Ascending aorta (tissue), 2 donors: Measurements from ENCODE around the gene LRCH1. TPM values are rescaled to one million over a fixed set of nuclear protein-coding genes. Genes with fewer than 3 reads are reported as not detected.

Experiments
- DNase-seq, 2 donors: peaks; one replicate each; pipeline ENCODE4 v3.0.0-alpha.2; 2019; ENCODE audit warnings: low spot score in 2 of 2
- H3K27ac ChIP-seq, 2 donors: fragments of 200-600 bp; sonication (generic); one replicate each; pipeline ENCODE4 v1.5.1; 2016 to 2017; ENCODE audit warnings: mild to moderate bottlenecking in 1 of 2
- H3K27me3 ChIP-seq: fragments of 200-600 bp; sonication (generic); one replicate; pipeline ENCODE4 v1.5.1; 2017
- H3K36me3 ChIP-seq, 2 donors: fragments of 200-600 bp; sonication (generic); one replicate each; pipeline ENCODE4 v1.5.1; 2016
- H3K4me1 ChIP-seq, 2 donors: fragments of 200-600 bp; sonication (generic); one replicate each; pipeline ENCODE4 v1.5.1; 2016 to 2017; ENCODE audit warnings: mild to moderate bottlenecking in 1 of 2
- H3K4me3 ChIP-seq, 2 donors: fragments of 200-600 bp; sonication (generic); one replicate each; pipeline ENCODE4 v1.5.1; 2016 to 2017; ENCODE audit warnings: mild to moderate bottlenecking in 1 of 2
- H3K9me3 ChIP-seq, 2 donors: fragments of 200-600 bp; sonication (generic); one replicate each; pipeline ENCODE4 v1.5.1; 2016
- intact Hi-C: fragments of 100-400 bp; cut with DNase I; formaldehyde crosslinking; loops from one replicate; pipeline ENCODE4 v1.15.1; 2023
- total RNA-seq: library from RNA; depleted of rRNA; stranded (reverse); fragments of >200 nt; gene quantifications from one replicate; pipeline ENCODE4 v1.1.0, GENCODE V29; 2016
- TF ChIP-seq, protein P1 (sequence below), 3 experiments: fragments of 200-600 bp in 2 of 3; fragments of 450-650 bp in 1 of 3; sonication (generic) in 2 of 3; IDR thresholded peaks; one replicate each; pipeline ENCODE4 v1.5.1; 2016 to 2019; ENCODE audit warnings: antibody characterized with exemption in 3 of 3, mild to moderate bottlenecking in 1 of 3, moderate library complexity in 1 of 3

LRCH1 gene
- total RNA-seq, 1 donor from 2014 or later: 45.4 TPM

DNA sequence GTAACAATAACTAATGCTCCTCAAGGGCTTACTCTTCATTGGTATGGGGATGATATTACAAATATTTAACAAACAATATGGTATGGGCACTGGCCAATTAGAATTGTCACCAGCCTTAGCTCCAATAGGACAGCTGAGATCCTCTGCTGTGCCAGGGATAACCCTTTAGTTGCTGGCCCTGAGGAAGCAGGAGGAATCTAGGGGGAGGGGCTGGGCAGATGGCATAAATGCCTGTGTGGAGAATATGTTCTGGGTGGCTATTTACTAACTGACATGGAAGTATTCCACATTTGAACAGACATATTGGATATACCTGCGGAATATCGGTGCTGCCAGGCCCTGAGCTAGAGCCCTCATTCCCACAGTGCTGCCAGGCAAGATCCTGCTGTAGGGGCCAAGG lies 16.6 kb upstream of the LRCH1 start:
- H3K4me1 ChIP-seq: no peaks in the 10 kb centered on the region
- intact Hi-C loops: no loop called here
- H3K4me3 ChIP-seq: no peak overlapping the region
- DNase-seq: no peak
- H3K36me3 ChIP-seq: no peaks in the 10 kb centered on the region
- no peaks in the 10 kb centered on the region for H3K27me3 ChIP-seq
- no peaks in the 10 kb centered on the region for H3K9me3 ChIP-seq
- TF ChIP-seq, protein P1, sequence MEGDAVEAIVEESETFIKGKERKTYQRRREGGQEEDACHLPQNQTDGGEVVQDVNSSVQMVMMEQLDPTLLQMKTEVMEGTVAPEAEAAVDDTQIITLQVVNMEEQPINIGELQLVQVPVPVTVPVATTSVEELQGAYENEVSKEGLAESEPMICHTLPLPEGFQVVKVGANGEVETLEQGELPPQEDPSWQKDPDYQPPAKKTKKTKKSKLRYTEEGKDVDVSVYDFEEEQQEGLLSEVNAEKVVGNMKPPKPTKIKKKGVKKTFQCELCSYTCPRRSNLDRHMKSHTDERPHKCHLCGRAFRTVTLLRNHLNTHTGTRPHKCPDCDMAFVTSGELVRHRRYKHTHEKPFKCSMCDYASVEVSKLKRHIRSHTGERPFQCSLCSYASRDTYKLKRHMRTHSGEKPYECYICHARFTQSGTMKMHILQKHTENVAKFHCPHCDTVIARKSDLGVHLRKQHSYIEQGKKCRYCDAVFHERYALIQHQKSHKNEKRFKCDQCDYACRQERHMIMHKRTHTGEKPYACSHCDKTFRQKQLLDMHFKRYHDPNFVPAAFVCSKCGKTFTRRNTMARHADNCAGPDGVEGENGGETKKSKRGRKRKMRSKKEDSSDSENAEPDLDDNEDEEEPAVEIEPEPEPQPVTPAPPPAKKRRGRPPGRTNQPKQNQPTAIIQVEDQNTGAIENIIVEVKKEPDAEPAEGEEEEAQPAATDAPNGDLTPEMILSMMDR (IDR thresholded peaks at IDR 0.05): no peak
- no peak overlapping the region for H3K27ac ChIP-seq

DNA sequence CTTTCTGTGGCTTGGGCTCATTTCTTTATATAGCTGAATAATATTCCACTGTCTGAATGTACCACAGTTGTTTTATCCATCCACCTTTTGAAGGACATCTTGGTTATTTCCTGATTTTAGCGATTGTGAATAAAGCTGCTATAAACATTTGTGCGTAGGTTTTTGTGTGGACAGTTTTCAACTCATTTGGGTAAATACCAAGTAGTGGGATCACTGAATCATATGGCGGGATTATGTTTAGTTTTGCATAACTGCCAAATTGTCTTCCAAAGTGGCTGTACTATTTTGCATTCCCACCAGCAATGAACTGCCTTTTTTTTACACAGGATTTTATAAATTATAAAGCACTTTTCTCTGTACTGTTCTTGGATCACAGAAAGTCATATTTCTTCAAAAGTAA lies 13.7 kb upstream of the LRCH1 start:
- no peak for DNase-seq
- Histone ChIP-seq H3K9me3 (no peaks in the 10 kb centered on the region), H3K27me3 (no peaks in the 10 kb centered on the region), H3K36me3 (no peaks in the 10 kb centered on the region), H3K4me3 (no peak overlapping the region), H3K27ac (no peak overlapping the region), H3K4me1 (no peaks in the 10 kb centered on the region)
- intact Hi-C loops: no loop called here
- TF ChIP-seq, protein P1 (IDR thresholded peaks at IDR 0.05): no peak

DNA sequence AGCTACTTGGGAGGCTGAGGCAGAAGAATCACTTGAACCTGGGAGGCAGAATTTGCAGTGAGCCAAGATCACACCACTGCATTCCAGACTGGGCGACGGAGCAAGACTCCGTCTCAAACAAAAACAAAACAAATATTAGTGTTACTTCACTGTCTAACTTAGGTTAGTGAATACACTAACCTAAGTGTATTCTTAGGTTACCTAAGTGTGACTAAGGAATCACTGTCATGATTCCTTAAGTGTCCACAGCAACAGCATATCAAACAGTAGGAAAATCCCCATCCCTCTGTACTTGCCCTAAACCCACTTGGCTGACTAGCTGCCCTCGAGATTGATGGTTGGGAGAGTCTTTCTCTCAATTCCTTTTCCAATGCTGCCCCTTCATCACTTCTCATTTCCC lies 11.8 kb upstream of the LRCH1 start:
- Histone ChIP-seq H3K4me1 (no peaks in the 10 kb centered on the region), H3K27me3 (no peaks in the 10 kb centered on the region), H3K36me3 (no peaks in the 10 kb centered on the region), H3K4me3 (no peak overlapping the region), H3K9me3 (no peaks in the 10 kb centered on the region), H3K27ac (no peak overlapping the region)
- intact Hi-C loops: no loop called here
- DNase-seq: no peak
- TF ChIP-seq, protein P1 (IDR thresholded peaks at IDR 0.05): no peak

DNA sequence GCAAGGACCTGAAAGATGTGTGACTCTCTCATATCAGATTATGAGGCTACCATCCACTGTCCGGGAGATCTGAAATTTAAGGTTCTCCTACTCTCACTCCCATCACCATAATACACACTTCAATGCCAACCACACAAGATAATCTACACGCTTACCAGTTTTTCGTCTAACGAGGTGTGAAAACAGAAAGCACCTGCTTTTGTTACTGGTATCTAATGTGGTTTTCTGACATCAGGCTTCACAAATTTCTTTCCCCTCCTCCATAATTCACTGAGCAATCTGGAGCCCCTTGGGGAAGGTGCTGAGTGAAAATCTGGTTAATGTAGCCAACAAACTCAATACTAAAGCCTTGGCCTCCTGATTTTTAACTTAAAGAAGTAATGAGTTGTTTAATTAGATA lies 10.1 kb upstream of the LRCH1 start:
- Histone ChIP-seq H3K36me3 (no peaks in the 10 kb centered on the region), H3K4me3 (no peak overlapping the region), H3K9me3 (no peaks in the 10 kb centered on the region), H3K27ac (no peak overlapping the region), H3K27me3 (no peaks in the 10 kb centered on the region), H3K4me1 (no peaks in the 10 kb centered on the region)
- no peak for DNase-seq
- intact Hi-C loops: no loop called here
- TF ChIP-seq, protein P1 (IDR thresholded peaks at IDR 0.05): no peak

GRCh38 chr13:46543287-46543686 lies 9.7 kb upstream of the LRCH1 start:
- Histone ChIP-seq H3K36me3 (no peaks in the 10 kb centered on the region), H3K9me3 (no peaks in the 10 kb centered on the region), H3K4me1 (no peaks in the 10 kb centered on the region), H3K27ac (no peak overlapping the region), H3K27me3 (no peaks in the 10 kb centered on the region), H3K4me3 (no peak overlapping the region)
- TF ChIP-seq, protein P1 (IDR thresholded peaks at IDR 0.05): no peak
- intact Hi-C loops: no loop called here
- DNase-seq: no peak

DNA sequence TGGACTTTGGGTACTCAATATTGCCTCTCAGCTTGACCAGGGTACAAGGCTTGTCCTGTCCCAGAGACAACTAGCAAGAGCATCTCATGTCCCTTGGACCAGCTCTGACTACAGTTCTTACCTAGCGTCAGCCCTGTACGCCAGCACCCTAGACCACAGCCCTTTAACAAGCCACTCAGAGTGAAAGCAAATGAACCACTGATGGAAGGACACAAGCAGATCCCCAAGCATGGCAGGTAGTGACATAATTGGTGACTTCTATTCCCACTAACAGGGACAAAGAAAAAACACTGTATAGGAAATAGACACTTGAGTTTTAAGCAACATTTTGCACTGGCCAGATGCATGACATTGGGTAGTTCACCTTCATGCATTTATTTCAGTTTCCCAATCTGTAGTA lies 8.8 kb upstream of the LRCH1 start:
- intact Hi-C loops: no loop called here
- Histone ChIP-seq H3K27me3 (no peaks in the 10 kb centered on the region), H3K36me3 (no peaks in the 10 kb centered on the region), H3K27ac (no peak overlapping the region), H3K9me3 (no peaks in the 10 kb centered on the region), H3K4me1 (no peaks in the 10 kb centered on the region), H3K4me3 (no peak overlapping the region)
- DNase-seq: no peak
- TF ChIP-seq, protein P1 (IDR thresholded peaks at IDR 0.05): no peak
